HG02981 (cell line): ENCODE data around the gene ZFP69.

Experiments
- ATAC-seq: cut with Tn5 transposase; IDR thresholded peaks from one replicate; pipeline ENCODE4 v1.9.1; 2021; ENCODE audit warnings: mild to moderate bottlenecking, moderate library complexity; ENCODE audit not compliant: unreplicated experiment

Gene ZFP69

GRCh38 chr1:40507973-40508372, 30.9 kb downstream of the ZFP69 start:
- no peak for ATAC-seq

GRCh38 chr1:40508375-40509341, 31.6 kb downstream of the ZFP69 start, which contains the start of gene EXO5:
Gene EXO5, plus strand, starts transcription at chr1:40508767. Its CDS starts 5,778 bp downstream, at chr1:40514545.
- ATAC-seq = peak; percentile 81

GRCh38 chr1:40519517-40519916, 42.4 kb downstream of the ZFP69 start:
- no peak for ATAC-seq

GRCh38 chr1:40530735-40531380, 53.8 kb downstream of the ZFP69 start:
- no peak for ATAC-seq

GRCh38 chr1:40531381-40532061, 54.4 kb downstream of the ZFP69 start, which contains the start of gene ZNF684:
Gene ZNF684, plus strand, starts transcription at chr1:40531637. Its CDS starts 1,530 bp downstream, at chr1:40533167.
- ATAC-seq = peak; percentile 88

- ATAC-seq = no peak
Observed at GRCh38 chr1:40532062-40532389, 54.9 kb downstream of the ZFP69 start.

- ATAC-seq = no peak
Observed at GRCh38 chr1:40532844-40533424, 55.8 kb downstream of the ZFP69 start.

- no peak for ATAC-seq
Observed at GRCh38 chr1:40534589-40534988, 57.5 kb downstream of the ZFP69 start.

GRCh38 chr1:40535732-40536131, 58.6 kb downstream of the ZFP69 start:
- no peak for ATAC-seq

- ATAC-seq = no peak
Observed at GRCh38 chr1:40539338-40539737, 62.2 kb downstream of the ZFP69 start.
